Ectodermal cell (in vitro differentiated cells): ENCODE data around the gene SRGAP1.

Experiments used
- H3K27ac ChIP-seq: 2 replicates; pipeline ENCODE4 v1.7.0; 2013; ENCODE audit warnings: mild to moderate bottlenecking, low read depth, low read length; ENCODE audit not compliant: insufficient read depth, poor library complexity, severe bottlenecking
- H3K27me3 ChIP-seq: 2 replicates; pipeline ENCODE4 v1.7.0; 2013; ENCODE audit warnings: mild to moderate bottlenecking, low read length; ENCODE audit not compliant: insufficient read depth, control insufficient read depth, poor library complexity, severe bottlenecking
- H3K36me3 ChIP-seq: one replicate; pipeline ENCODE4 v1.7.0; 2013; ENCODE audit warnings: low read length; ENCODE audit not compliant: control insufficient read depth, insufficient read depth
- H3K4me1 ChIP-seq: one replicate; pipeline ENCODE4 v1.7.0; 2013; ENCODE audit warnings: low read length; ENCODE audit not compliant: control insufficient read depth, insufficient read depth
- H3K4me3 ChIP-seq: 2 replicates; pipeline ENCODE4 v1.7.0; 2013; ENCODE audit warnings: low read depth, low read length, control low read depth; ENCODE audit not compliant: insufficient read depth
- H3K9me3 ChIP-seq: 2 replicates; pipeline ENCODE4 v1.7.0; 2013; ENCODE audit warnings: mild to moderate bottlenecking, low read length, moderate library complexity; ENCODE audit not compliant: control insufficient read depth
- WGBS, 2 experiments: methylation state at CpG; one replicate each; pipeline ENCODE4 v1.1.7; 2013; ENCODE audit warnings: missing lambda C conversion rate in 2 of 2; 5-methylcytosine and 5-hydroxymethylcytosine counted together

Gene SRGAP1

DNA sequence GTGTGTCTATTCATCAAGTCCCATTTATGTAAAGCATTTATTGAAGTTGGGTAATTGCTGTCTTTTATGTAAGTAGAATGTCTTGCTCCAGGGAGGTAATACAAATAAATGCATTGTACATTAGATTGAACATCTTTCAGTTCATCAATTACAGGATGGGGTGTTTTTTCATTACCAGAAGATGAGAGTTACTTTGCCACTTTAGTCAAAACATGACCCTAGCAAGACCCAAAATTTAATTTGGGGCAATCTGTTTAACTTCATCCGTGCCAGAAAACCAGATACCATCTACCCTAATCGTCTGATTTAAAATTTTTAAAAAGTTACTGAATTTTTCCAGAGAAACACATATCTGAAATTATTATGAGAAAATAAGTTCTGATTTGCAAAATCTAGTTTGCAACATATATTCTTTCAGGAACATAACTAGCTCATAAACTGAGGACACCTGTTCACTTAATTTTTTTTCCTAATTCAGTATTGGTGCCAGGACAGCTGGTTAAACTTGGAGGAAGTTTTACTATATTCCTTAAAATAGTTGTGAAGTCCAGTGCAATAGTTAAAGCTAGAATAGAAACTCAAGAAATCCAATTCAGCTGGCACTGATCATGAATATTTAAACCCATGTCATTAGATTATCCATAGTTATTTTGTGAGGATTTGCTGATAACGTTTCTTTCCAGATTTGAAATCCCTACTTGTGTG is 114.5 kb downstream of the SRGAP1 start:
- Histone ChIP-seq H3K36me3 (no peaks in the 10 kb centered on the region), H3K4me1 (no peaks in the 10 kb centered on the region), H3K4me3 (no peak overlapping the region), H3K27ac (no peak overlapping the region), H3K27me3 (no peaks in the 10 kb centered on the region), H3K9me3 (no peaks in the 10 kb centered on the region)
- 90 to 94% methylated on average over 2 of the region's 3 CpGs for WGBS, 2 experiments

DNA sequence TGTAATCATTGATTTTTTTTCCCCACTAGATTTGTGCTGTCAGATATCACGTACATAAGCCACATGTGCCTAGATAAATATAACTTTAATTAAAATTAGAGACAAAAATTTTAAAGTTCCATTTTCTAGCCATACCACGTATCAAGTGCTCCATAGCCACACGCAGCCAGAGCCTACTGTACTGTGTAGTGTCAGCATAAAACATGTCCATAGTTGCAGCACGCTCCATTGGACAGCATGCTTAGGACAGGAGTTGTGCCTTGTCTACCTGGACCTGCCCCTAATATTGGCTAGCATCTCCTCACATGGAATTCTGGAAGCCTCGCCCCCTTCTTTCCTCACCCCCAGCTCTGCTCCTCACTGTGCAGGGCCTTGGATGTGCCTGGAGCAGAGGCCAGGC is 116.5 kb downstream of the SRGAP1 start:
- H3K4me3 ChIP-seq, result no peak overlapping the region
- H3K9me3 ChIP-seq, result no peaks in the 10 kb centered on the region
- H3K4me1 ChIP-seq, result no peaks in the 10 kb centered on the region
- H3K36me3 ChIP-seq, result no peaks in the 10 kb centered on the region
- WGBS, 2 experiments, result 90 to 96% methylated on average over 4 of the region's 5 CpGs
- H3K27me3 ChIP-seq, result no peaks in the 10 kb centered on the region
- no peak overlapping the region for H3K27ac ChIP-seq

DNA sequence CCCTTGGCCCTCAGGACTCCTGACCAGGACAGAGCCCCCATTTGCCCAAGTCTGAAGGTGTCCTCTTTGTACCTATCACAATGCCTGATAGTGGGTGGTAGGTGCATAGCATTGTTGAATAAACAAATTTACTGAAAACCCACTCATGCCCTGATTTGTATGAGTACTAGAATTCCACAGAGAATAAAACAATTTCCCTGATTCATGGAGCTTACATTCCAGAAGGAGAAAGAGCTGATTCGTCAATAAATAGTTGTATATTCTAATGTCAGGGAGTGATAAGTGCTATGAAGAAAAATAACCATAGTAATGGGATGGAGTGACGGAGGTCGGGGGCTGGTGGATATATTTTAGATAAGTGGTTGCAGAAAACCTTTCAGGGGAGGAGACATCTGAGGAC is 117.0 kb downstream of the SRGAP1 start:
- Histone ChIP-seq H3K9me3 (no peaks in the 10 kb centered on the region), H3K27me3 (no peaks in the 10 kb centered on the region), H3K4me3 (no peak overlapping the region), H3K27ac (no peak overlapping the region), H3K4me1 (no peaks in the 10 kb centered on the region), H3K36me3 (no peaks in the 10 kb centered on the region)
- 96 to 99% methylated on average over 3 of the region's 3 CpGs for WGBS, 2 experiments

DNA sequence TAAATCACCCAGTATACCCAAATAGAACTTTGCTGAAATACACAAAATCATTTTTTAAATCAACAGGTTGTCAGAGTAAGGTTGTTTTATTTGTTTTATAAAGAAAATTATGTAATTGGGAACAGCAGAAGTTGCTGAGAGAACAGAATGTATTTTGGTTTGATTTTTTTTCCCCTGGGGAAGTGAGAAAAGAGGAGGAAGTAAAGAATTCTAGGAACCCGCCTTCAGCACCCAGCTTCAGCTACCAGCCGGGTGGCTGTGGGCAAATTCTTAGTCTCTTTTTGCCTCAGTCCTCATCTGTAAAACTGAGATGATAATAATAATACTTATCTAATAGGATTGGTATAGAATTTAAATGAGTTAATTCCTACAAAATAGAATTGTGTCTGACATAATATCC is 119.4 kb downstream of the SRGAP1 start:
- Histone ChIP-seq H3K4me3 (no peak overlapping the region), H3K4me1 (peaks cover 5% of the 10 kb centered on the region), H3K36me3 (no peaks in the 10 kb centered on the region), H3K27me3 (no peaks in the 10 kb centered on the region), H3K9me3 (no peaks in the 10 kb centered on the region), H3K27ac (no peak overlapping the region)
- WGBS, 2 experiments, result 86% methylated on average over 1 of the region's 2 CpGs; no CpG with 5 or more reads in 1 of the 2 experiments

DNA sequence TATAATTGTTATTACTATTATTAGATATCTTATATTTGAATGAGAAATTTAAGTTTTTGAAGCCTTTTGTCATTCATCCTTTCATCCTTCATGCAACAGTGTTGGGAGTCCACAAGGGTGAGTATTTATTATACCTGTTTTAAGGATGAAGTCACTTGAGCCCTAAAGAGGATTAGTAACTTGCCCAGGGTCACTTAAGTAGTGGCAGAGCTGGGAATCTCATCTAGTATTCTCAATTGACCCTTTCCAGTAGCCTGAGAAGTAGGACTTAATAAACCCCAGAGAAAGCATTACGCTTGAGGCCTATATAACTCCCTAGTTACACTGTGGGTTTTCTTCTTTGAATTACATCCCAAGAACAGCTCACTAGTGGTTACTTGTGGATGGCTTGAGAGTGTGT is 119.8 kb downstream of the SRGAP1 start:
- Histone ChIP-seq H3K27ac (no peak overlapping the region), H3K36me3 (no peaks in the 10 kb centered on the region), H3K4me3 (no peak overlapping the region), H3K27me3 (no peaks in the 10 kb centered on the region), H3K9me3 (no peaks in the 10 kb centered on the region), H3K4me1 (peaks cover 5% of the 10 kb centered on the region)
- WGBS, 2 experiments, result 94 to 100% methylated on average over 1 of the region's 1 CpG

DNA sequence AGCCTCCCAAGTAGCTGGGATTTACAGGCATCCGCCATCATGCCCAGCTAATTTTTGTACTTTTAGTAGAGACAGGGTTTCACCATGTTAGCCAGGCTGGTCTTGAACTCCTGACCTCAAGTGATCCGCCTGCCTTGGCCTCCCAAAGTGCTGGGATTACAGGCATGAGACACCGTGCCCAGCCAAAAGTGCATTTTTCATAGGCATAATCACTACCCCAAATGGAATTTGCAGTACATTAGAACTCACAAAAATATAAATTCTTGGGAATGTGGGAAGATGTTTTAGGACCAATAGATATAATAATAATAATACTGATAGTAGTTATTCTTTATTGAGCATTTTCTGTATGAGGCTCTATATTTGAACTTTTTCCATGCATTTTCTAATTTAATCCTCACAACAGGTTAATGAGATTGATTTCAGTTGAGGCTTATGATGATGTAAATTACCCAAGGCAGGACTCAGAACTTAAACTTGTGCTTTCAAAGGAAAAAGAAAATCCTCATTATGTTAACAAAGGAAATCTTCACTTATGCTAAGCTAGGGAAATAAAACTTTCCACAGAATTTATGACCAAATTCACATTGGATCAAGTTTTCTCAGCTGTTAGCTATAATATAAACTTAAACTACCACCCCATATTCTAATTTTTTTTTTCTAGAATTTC is 121.6 kb downstream of the SRGAP1 start:
- Histone ChIP-seq H3K4me1 (peaks cover 5% of the 10 kb centered on the region), H3K27ac (no peak overlapping the region), H3K36me3 (no peaks in the 10 kb centered on the region), H3K27me3 (no peaks in the 10 kb centered on the region), H3K4me3 (no peak overlapping the region), H3K9me3 (no peaks in the 10 kb centered on the region)
- WGBS, 2 experiments, result 76 to 80% methylated on average over 3 of the region's 3 CpGs

DNA sequence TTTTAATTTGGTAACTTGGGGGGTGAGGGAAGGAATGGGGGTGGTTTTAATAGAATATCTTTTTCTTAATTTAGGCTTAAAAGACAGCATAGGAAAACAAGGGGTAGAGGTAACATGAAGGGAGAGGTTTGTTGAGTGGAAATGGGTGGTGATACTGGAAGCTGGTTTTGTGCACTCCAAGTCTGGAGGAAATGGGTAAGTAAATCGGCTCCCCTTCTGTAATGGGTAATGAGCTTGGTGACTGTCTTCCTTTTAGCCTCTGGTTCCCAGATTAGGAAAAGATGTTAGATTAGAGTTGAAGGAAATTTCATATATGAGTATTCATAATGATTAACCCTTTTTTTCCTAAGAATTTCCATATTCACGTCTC is 122.1 kb downstream of the SRGAP1 start:
- 95 to 100% methylated on average over 1 to 2 of the region's 2 CpGs for WGBS, 2 experiments
- no peaks in the 10 kb centered on the region for H3K9me3 ChIP-seq
- no peak overlapping the region for H3K4me3 ChIP-seq
- peaks cover 5% of the 10 kb centered on the region for H3K4me1 ChIP-seq
- H3K27me3 ChIP-seq, result no peaks in the 10 kb centered on the region
- H3K27ac ChIP-seq, result no peak overlapping the region
- H3K36me3 ChIP-seq, result no peaks in the 10 kb centered on the region

DNA sequence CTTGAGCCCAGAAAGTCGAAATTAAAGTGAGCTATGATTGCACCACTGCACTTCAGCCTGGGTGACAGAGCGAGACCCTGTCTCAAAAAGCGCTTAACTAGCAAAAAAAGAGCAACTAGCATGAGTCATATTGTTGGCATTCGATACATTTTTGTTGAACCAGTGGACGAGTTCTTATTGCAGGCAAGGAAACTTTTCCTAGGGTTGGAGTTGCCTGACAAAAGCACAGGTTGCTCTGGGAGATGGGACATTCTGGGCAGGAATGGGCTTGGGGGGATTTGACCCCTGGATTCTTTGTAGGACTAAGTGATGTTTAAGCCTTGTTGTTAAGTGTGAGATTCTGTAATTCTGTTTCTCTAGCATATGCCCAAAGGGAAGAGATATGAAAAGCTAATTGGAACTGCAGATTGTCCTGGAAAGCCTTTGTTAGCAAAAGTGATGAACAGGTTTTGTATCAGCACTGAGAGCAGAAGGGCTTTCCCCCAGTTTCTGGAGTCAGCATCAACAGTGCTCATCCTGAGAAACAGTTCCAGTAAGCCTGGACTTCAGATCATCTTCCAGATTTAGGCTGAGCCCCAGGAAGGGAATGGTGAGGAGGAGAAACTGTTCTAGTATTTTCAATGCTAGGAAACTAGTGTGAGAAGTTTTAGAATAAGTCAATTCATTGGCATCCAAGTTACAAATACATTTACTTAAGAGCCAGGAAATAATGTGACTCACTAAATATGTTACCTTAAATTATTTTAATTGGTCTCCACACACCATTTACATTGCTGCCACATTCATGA is 123.1 kb downstream of the SRGAP1 start:
- Histone ChIP-seq H3K27me3 (no peaks in the 10 kb centered on the region), H3K36me3 (no peaks in the 10 kb centered on the region), H3K4me3 (no peak overlapping the region), H3K27ac (peak overlapping the region; percentile 78), H3K4me1 (peaks cover 5% of the 10 kb centered on the region), H3K9me3 (no peaks in the 10 kb centered on the region)
- 87 to 89% methylated on average over 5 of the region's 5 CpGs for WGBS, 2 experiments

DNA sequence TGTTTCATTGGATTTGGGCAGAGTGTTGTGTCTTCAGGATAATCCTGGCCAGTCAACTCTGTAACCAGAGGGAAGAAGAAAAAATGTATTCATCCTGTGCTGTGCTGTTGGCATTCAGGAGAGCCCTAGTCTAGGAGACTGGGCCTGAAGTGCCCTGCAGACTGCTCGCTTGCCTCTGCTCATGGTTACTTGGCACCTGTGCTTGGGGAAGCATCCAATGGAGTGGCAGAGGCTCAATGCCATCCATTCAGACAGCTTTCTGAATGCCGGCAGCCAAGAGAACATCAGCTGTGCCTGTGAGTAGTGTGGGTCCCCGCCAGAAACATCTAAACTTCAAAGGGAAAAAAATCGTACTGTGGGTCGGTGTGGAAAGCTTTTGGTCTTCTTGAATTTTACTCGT is 124.2 kb downstream of the SRGAP1 start:
- no peaks in the 10 kb centered on the region for H3K36me3 ChIP-seq
- no peaks in the 10 kb centered on the region for H3K9me3 ChIP-seq
- WGBS, 2 experiments, result 94 to 95% methylated on average over 6 of the region's 6 CpGs

DNA sequence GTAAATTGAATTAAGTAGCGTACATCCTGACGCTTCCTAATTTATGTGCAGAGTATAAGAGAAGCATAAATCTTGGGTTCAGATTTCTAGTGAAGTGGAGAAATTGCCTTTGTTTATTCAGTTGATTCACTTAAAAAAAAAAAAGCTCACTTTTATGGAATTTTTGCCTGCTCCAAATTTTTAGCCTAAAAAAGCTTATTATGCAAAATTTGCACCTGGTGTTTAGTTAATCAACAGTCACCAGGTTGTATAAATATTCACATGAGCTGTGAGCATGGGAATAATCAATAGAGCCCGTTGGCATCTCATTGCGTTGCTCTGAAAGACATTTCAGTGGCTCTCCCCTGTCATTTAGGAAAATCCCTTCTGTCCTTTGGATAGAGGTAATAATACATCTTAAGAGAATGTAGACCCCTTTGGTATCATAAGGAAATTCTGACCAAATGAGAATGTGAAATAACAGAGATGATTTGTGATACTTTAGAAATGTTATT is 132.4 kb downstream of the SRGAP1 start:
- H3K27ac ChIP-seq, result no peak overlapping the region
- 98 to 99% methylated on average over 4 of the region's 4 CpGs for WGBS, 2 experiments
- no peaks in the 10 kb centered on the region for H3K27me3 ChIP-seq
- no peaks in the 10 kb centered on the region for H3K9me3 ChIP-seq
- H3K4me3 ChIP-seq, result no peak overlapping the region
- H3K4me1 ChIP-seq, result no peaks in the 10 kb centered on the region
- no peaks in the 10 kb centered on the region for H3K36me3 ChIP-seq

More for the DNA sequence above, 124.2 kb downstream of the SRGAP1 start:
- Histone ChIP-seq H3K4me3 (no peak overlapping the region), H3K4me1 (peaks cover 5% of the 10 kb centered on the region), H3K27me3 (no peaks in the 10 kb centered on the region), H3K27ac (no peak overlapping the region)
